NCI-H226 (cell line): Measurements from ENCODE around the gene NTM.
A peak's percentile ranks its signal among the peaks of the same experiment; 100 is the strongest.

ENCODE experiments used
- DNase-seq: peaks from one replicate; pipeline ENCODE4 v3.0.0-alpha.2; 2015

The NTM gene

DNA sequence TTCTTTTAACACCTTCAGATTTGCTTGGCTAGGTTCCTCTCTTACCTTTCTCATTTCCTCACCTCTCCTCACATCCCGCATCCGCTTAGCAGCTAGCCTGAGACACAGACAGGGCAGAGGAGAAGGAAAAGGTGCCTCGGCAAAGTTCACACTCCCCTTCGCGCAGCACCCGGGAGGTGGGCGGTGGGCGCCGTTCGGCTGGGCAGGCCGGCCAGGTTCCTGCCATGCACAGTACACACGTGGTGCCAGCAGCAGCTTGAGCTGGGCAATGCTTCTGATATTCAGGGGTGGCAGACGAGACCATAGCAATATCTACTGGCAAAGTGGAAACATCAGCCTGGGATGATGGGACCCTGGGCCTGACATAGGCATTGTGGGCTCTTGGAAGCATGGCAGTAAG, 3.3 kb downstream of the NTM start:
- DNase-seq = no peak

GRCh38 chr11:131375421-131375820, 5.0 kb downstream of the NTM start:
- no peak for DNase-seq

DNA sequence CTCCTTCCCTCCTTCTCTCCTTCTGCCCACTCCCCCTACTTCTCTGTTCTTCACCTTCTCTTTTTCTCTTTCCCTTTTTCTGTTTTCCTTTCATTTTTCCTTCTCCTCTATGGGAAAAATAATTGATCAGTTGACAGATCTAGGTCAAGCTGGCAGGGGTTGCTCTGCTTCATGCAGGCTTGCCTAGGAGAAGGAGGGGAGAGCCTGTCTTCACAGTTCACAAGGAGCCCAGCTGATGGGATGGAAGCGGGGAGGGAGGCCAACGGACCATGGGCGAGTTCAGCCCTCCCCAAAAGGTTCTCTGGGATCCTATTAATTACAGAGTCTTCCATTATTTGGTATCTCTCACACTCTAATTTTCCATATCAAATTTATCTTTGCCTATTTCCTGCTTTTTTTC, 5.5 kb downstream of the NTM start:
- DNase-seq = no peak

DNA sequence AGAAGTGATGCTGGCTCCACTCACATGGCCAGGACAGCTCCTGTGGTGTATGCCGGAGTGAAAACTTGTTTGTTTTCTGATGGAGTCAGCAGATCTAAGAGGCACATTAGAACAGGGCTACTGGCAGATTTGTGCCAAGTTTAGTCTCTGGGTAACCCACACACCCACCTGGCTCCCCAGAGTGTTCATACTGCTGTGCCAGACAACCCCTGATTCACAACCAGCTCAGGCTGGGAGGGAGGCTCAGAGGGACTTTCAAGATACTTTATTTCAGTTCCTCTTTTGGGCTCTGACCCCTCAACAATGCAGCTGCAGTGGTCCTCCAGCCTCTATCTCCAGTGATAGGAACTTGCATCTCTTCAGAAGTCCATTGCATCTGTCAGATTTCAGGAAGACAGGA, 8.5 kb downstream of the NTM start:
- no peak for DNase-seq

DNA sequence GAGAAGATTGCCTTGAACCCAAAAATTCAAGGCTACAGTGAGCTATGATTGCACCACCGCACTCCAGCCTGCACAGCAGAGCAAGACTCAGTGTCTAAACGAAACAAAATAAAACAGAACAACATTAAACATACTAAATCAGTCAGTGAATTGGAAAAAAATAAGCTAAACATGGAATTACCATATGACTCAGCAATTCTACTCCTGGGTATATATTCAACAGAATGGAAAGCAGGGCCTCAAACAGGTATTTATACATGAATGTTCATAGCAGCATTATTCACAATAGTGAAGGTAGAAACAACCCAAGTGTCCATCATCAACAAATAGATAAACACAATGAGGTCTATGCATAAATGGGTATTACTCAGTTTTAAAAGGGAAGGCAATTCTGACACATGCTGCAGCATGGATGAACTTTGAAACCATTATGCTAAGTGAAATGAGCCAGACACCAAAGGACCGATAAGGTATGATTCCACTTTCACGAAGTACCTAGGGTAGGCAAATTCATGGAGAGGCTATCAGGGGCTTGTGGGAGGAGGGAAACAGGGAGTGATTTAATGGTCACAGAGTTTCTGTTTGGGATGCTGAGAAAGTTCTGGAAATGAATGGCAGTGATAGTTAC, 15.5 kb downstream of the NTM start:
- no peak for DNase-seq

DNA sequence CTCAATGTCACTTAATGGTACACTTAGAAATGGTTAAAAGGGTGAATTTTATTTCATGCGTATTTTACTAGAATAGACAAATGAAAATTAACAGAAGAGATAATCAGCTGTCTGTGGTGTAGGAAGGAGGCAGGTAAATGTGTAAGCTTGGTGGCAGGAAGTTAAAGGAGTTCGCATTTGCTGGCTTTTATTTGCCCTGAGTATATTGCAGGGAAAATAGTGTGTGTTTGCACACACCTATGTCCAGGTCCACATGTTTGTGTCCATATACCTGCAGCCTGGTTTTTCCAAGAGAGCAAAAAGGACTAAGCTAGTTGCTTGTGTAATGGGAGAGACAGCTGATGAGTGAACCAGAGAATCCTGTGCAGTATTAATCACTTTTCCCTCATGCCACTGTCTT, 16.0 kb downstream of the NTM start:
- DNase-seq = no peak

DNA sequence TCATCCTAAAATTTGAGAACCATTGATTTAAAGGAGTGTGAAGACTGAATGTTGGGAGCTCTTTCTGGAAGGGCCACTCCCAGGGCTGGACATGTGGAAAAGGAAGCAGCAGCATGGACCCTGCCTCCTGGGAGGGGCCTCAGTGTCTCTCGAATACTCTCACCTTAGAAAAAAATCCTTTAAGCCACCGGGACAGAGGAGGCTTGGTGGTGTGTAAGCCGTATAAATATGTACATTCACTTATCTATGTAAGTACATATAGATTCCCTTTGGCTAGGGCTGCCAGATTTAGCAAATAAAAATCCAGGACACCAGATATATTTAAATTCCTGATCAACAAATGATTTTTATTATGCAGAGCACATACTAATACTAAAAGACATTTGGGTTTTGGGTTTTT, 17.6 kb downstream of the NTM start:
- DNase-seq = no peak

DNA sequence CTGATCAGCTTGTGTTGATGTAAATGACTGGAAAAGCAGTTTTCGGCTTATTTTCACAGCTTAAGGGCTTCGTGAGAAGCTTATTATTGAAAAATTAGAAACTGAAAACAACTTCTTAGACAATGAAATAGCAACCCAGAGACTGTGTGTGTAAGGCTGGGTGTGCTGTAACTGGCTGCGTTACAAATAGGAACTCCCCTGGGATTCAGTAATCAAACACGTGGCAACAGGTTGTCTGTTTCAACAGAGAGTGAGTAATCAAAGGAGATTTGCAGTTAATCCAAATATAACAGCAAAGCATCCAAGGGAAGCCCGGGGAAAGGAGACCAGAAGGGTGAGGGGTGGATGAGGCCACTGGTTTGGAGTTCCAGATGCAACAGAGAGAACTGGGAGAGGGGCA, 19.2 kb downstream of the NTM start:
- no peak for DNase-seq

GRCh38 chr11:131391176-131391575, 20.8 kb downstream of the NTM start:
- no peak for DNase-seq

DNA sequence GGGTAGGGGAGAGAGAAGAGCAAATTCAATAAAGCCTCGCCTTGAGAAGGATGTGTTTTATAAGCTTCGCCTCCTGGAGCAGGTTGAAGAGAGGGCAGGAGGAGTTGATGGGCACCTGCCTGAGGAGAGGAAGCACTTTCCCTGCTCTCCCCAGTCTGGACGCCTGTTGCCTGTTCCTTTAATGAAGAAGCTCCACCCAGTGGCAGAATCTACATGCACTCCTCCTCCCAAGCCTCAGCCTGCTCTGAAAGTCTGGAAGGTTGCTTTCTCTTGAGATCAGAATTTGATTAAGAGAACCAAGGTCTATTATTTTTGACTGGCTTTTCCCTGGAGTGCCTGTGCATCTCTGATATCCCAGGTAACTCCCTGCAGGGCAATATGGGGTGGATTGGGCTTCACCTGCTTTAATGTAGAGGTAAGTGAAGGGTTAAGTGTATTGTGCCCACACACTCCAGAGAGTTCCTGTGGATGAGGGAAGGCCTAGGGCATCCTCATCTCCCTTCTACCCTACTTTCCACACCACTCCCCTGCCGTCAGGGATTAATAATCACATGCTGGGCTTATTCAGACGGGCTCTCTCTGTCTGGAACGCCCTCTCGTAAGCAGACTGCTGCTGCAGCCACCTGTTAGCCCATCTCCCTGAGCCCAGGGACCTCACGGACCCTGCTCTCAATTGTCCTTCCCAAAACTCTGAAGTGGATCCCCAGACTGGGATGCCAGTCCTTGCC, 22.3 kb downstream of the NTM start:
- no peak for DNase-seq

GRCh38 chr11:131393691-131394090, 23.3 kb downstream of the NTM start:
- DNase-seq = no peak

DNA sequence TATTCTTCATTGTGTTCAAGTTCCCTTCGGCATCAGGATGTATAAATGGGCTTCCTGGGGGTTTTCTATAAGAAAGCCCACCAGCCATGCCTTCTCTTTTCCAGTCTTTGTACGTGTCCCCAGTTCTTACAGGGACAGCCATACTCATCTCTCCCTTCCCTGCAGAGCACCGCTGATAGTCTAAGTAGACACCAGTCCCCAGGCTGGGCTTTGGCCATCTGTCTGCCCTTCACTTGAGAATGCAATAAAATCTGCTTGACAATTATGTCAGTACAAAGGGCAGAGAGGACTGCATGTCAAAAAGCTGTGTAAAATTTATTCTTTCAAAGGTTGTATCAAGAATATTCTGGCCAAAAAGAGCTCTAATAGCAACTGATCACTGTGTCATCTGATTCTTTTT, 27.3 kb downstream of the NTM start:
- DNase-seq = no peak

DNA sequence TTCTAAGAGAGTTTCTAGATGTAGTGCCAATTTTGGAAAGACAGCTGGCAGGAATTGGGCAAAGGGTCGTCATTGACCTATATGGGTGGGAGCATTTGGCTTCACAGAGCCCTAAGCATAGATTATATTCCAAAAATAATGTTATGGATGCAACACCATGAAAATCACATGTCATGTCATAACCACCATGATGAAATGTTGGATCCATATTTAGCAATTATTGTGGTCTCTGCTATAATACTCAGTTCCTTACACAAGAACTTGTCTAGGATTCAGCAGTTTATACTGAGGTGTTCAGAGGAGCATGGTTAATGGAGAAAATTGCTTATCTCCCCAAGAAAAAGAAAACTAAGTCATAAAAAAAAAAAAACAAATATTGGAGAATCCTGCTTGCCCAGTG, 31.6 kb downstream of the NTM start:
- DNase-seq = no peak

GRCh38 chr11:131404010-131404409, 33.6 kb downstream of the NTM start:
- DNase-seq = no peak

DNA sequence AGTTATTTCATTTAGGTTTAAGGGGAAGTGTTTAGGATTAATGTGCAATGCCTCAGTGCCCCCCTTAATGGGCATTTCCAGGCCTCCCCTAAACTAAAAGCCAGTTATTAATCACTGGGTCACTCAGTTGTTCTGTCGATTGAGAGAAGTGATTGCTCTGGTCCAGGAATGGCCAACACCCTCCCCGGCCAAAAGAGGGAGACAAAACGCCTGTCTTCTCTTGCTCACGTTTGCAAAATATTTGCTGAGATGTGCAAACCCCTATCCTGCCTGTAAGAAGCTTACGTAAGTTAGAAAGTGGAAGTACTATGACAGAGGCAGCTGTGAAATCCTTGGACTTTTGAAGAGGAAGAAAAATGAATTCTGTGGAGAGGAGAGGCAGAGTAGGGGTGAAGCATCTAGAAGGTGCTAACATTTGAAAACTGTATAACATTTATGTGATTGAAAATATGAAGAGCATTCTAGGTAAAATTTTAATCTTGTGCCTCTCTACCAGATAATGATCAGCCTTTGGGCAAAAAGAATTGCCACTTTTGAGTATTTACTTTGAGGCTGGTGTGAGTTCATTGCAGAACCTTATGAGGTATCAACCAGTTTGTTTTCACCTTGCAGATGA, 37.7 kb downstream of the NTM start:
- DNase-seq = peak; percentile 44

DNA sequence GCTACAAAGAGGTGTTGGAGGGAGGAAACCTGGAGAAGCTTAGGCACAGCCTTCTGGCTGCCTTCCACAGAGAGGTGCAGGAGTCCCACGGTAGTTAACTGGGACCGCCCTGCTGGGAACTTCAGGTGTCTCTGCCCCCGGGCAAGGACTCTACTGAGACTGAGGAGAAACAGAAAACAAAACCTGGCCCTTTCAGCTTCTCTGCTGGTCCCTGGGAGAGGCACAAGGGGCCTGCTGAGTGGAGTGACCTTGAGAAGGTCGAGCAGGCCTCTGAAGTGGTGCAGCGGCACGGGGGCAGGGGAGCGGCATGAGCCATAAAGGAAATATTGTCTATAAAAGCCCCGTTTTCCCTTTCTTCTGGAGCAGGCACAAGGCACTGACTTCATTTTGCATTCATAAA, 38.9 kb downstream of the NTM start:
- DNase-seq = no peak

DNA sequence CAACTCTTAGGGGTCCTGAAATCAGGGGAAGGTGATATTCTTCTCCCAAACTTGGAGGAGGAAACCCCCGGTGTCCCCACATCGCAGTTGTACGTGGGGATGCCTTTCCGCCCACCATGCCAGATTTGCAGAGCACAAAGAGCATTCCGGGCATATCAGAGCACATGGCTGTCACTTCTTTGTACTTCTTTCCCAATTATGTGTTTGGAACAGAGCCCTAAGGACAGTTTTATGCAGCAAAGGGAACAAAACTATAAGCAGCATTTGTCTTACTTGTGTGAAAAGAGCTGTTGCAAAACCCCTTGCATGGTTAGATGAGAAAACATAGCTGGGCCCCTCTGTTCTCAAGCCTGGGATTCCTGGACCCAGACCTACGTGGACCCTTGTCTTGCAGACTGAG, 41.2 kb downstream of the NTM start:
- DNase-seq = no peak

- DNase-seq = no peak
Observed at GRCh38 chr11:131412061-131412460, 41.6 kb downstream of the NTM start.

- DNase-seq = no peak
Observed at GRCh38 chr11:131413217-131413616, 42.8 kb downstream of the NTM start.

GRCh38 chr11:131418189-131418588, 47.8 kb downstream of the NTM start:
- no peak for DNase-seq

GRCh38 chr11:131421066-131421855, 50.8 kb downstream of the NTM start:
- no peak for DNase-seq

- DNase-seq = no peak
Observed at GRCh38 chr11:131422029-131422428, 51.6 kb downstream of the NTM start.

GRCh38 chr11:131422496-131422895, 52.1 kb downstream of the NTM start:
- peak; percentile 67 for DNase-seq

GRCh38 chr11:131423688-131424087, 53.3 kb downstream of the NTM start:
- DNase-seq = peak; percentile 89
